NCI-H526 (cell line): ENCODE data around the gene TBC1D22A.
A peak's percentile ranks its signal among the peaks of the same experiment; 100 is the strongest.
"Not testable (repeated sequence)": the region's sequence is repeated elsewhere in the genome, so short reads cannot be mapped to it uniquely, and the experiment has no call there.

Experiments used
- DNase-seq, 2 experiments: peaks; one replicate each; lab custom pipeline; 2025; lab: John Stamatoyannopoulos, UW

The TBC1D22A gene

DNA sequence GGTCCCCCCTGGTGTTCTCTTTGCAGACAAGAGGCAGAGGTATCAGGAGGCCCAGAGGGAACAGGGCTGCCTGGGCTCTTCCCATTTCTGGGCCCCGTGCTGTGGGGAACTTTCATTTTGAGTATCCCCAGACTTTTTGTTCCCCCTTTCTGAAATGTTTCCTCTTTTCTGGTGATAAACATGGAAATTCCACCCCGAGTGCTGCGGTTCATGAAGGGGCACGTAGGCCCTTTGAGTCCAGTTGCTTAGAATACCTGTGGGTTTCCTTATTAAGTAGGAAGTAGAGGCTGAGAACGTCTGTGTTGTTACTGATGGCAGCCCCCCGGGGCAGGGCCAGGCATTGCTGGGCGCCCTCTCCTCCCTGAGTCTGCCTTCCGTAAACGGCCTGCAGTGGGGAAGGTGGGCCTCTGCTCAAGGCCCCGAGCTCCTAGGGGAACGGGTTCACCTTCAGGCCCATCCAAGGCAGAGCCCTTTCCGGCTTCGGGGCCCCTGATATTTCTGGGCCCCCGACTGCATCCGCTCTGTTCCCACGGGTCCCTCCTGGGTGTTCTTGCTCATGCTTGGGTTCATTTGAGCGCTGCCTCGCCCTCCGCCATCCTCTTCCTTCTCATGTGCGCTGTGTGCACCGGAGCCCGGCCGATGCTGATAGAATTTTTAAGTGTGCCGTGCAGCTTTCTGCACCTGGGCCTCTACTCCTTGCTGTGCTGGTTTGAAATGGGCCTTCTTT lies 12.0 kb downstream of the TBC1D22A start:
- DNase-seq = no peak

DNA sequence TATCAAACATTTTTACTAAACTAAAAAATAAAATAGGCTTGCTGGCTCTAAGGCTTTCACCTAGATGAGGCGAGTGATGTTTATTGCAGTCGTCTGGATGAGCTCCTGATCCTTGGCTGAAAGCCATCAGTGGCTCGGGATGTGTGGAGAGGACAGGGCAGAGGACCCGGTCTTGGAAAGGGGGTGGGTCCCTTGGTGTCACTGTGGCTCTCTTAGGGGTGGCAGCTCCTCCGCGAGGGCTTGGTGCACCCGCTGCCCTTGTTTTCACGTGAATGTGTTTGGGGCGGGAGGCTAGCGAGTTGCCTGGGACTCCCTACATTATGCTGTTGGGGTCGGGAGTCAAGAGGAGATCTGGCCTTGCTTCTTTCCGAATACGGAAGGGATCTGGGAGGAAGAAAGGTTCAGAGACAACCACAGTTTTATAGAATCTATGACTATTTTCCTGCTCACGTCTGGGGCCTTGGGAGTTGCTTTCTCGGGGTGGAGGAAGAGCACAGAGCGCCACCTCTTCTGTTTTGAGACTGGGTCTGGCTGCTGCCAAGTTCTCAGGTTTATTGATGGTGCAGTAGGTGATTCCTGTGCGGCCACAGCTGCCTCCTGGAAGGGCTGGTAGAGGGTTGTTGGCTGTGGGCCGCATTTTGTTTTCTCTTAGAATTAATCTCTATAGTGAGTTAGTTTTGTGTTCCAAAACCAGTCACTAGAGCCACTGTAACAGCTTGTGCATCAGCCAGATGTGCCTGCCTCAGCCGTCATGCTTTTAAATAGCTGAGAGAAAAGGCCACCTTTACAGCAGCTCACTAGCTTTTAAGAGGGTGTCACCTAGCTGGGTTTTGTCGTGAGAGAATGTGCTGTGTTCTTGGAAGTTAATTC lies 12.8 kb downstream of the TBC1D22A start:
- no peak for DNase-seq

DNA sequence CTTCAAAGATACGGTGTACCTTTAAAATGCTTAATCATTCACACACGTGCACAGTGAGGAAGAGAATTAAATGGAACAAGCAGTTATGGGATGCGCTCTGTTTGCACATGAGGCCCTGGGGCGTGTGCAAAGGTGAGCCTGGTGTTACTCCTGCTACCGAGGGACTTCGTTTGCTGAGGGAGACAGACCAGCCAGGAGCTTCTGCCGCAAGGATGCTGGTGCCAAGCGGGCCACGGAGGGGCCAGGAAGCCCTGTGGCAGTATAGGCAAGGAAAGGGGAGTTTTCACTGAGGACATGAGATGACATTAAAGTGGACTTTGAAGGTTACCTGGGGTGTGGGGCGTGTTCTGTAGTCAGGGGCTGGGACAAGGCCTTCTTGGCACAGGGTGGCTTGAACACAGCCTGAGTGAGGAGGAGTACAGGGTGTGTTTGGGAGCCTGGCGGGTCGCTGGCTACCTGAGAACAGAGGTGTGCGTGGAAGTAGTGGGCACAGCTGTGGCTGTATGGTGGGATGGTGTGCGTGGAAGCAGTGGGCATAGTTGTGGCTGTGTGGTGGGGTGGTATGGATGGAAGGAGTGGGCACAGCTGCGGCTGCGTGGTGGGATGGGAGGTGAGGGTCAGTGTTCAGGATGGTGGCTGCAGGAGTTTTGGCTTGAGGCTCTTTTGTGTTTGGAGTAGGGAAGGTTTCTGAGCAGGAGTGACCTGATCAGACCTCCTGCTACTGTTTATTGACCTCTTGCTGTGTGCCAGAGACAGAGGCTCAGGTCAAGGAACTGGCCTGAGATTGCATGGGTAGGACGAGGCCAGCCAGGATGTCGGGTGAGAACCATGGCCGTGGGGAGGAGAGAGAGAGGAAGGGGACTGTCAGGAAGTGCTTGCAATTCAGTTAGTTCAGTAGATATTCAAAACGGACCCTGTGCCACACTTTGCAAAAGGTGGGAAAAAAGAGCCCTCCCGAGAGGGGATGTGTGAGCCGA lies 13.7 kb downstream of the TBC1D22A start:
- DNase-seq = no peak

DNA sequence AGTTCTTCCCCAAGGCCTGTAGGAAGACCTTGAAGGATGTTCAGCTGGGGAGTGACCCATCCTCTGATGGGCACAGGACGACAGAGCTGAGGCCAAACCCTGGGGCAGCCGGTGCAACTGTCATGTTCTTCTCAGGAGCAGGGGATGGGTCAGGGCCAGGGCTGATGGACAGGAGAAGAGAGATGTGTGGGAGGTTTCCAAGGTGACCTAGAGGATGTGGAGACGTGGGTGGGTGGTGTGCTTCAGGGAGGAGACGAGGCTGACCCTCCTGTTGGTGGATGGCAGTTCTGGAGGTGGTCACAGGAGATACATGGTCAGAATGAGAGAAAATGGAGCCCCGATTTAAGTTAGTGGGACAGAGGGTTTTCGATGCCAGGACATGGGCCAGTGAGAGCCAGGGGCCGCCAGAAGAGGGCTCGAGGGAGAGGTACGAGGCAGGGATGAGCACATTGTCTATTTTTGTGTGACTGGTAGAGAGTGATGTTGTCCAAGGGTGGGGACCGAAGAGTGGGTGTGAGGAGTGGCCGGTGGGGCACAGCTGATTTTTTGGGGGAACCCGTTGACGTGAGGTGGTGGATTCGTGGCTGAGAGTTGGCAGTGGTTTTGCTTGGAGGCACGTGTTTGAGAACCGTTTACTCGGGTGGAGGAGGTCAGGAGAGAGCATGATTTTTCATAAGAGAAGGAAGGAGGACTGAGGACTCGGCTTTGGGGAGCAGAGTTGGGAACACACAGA lies 14.6 kb downstream of the TBC1D22A start:
- DNase-seq = no peak

DNA sequence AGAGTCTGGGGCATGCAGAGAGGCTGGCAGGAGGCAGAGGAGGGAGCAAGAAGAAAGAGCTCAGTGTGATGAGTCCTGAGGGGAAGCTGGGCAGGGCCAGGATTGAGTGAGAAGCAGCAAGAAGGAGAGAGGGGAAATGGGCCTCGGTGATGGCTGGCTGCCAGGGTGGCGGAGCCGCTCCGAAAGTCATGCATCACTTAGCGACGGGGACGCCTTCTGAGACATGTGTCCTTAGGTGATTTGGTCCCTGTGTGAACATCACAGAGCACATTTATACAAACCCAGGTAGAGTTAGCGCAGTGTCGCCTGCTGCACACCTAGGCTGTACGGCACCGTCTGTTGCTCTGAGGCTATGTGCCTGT lies 15.1 kb downstream of the TBC1D22A start:
- no peak for DNase-seq

DNA sequence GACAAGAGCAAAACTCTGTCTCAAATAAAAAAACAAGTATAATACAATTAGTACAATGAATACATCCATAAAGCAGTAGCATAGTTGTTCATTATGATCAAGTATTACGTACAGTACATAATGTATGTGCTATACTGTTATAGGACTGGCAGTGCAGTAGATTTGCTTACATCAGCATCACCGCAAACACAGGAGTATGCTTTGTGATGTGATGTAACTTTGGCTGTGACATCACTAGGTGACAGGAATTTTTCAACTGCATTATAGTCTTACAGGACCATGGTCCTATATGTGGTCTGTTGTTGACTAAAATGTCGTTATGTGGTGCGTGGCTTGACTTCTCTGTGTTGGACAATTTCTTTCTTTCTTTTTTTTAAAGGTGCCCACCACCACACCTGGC lies 16.6 kb downstream of the TBC1D22A start:
- no peak for DNase-seq

DNA sequence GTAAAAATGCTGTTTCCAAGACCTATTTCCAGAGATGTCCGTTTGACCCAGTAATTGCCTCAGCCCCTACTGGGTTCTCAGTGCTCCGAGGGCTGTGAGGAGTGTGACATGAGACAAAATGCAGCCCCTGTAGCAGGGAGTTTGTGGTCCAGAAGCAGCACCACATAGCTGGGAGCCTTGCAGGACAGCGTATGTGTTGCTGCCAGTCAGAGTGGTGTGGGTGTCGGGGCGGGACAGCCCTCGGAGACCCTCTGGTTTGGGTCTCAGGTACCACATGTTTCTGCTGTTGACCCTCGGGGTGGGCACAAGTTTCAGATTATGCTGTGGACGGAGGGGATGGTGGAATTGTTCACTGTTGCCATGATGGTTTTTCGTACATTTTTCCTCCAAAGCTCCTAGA lies 17.2 kb downstream of the TBC1D22A start:
- DNase-seq = no peak

DNA sequence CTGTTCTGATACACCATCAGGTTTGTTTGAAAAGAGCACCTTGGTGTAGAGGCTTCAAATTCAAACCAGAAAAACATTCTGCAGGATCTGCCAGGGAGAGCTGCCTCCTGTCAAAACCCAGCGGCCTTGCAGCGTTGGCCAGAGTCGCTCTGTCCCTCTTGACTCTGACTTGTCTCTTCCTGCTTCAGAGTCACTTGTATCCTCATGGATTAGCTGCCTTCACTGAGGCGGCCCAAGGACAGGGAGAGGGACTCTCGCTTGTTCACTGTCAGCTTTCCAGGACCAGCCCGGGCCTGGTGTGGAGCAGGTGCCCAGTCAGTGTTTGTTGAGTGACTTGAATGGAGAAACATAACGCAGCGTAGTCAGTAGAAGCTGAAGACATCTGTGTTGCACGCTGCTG lies 18.0 kb downstream of the TBC1D22A start:
- DNase-seq = no peak

DNA sequence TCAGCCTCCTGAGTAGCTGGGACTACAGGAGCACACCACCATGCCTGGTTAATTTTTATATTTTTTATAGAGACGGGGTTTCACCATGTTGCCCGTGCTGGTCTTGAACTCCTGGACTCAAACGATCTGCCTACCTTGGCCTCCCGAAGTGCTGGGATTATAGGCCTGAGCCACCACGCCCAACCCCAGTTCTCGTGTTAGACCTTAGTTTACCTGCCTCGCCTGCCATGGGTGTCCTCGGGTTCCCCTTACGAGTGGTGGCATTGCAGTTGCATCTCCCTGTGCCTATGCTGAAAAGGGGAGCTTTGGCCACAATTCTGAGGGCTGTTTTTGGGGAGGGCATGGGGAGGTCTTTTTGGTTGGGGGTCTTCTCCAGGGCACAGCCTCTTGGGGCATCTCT lies 18.8 kb downstream of the TBC1D22A start:
- no peak for DNase-seq

DNA sequence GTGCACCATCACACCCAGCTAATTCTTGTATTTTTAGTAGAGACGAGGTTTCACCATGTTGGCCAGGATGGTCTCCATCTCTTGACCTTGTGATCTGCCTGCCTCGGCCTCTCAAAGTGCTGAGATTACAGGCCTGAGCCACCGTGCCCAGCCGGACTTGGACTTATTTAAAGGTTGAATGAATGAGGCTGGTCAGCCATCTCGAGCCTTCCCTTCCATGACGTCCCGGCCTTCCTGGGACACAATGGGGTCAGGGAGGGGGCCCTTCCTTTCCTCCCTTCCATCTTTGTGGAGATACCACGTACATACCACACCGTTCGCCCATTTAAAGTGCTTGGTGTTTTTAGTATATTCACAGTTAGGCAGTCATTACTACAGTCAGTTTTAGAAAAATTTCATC lies 19.8 kb downstream of the TBC1D22A start:
- DNase-seq = not testable (repeated sequence)

DNA sequence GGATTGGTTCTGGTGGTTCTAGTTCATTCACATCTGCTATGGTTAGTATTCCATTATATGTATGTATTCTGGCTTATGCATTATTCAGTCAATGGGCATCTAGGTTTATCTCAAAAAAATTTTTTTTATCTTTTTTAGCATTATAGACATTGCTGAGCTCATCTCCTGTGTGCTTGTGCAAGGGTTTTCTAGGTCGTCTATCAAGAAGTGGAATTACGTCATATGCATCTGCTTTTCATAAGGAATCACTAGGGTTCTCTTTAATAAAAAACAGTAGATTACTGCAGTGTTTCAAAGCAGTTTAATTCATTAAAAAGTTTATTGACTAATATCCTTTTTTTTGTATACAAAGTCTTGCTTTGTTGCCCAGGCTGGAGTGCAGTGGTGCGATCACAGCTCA lies 21.3 kb downstream of the TBC1D22A start:
- DNase-seq = no peak

DNA sequence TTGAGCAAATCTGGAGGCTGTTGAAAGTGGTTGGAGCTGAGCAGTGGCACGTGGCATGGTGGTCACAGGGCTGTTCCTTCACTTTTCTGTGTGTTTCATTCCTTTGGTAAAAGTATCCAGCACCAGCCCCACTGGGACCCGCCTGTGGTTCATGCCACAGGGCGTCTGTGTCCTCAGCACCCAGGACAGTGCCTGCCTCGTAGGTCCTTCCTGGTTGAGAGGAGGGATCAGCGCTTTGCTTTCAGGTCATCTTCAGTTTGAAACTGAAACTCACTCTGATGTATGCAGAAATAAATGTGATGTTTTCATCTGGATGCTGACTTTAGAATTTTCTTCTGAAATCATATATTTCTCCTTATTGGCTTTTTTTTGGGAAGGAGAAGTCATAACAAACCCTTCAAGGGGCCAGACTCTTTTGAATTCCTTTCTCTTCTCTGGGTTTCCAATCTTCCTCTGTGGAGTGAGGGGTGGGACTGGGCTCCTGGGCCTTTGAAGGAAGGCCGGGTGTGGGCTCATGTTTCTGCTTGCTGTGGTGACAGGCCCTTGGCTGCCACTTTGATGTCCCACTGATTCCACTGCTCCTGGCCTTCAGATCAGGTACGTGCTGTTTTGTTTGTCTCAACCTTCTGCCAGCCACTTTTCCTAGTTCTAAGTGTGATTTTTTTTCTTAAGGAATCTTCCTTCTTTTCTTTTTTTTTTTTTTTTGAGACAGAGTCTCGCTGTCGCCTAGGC lies 26.2 kb downstream of the TBC1D22A start:
- DNase-seq = no peak

DNA sequence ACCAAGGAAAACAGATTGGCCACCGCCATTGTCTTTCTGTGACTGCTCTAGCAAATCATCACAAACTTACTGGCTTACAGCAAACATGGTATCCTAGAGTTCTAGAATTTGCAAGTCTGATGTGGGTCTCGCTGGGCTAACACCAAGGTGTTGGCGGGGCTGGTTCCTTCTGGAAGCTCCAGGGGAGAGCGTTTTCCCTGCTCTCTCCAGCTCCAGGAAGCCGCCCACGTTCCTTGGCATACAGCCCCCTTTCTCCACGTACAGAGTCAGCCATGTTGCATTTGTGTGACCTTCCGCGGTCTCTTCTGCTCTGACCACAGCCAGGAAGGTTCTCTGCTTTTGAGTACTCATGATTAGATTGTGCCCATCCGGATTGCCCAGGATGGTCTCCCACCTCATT lies 27.5 kb downstream of the TBC1D22A start:
- peak in 1 of 2 experiments; percentile 13 for DNase-seq

DNA sequence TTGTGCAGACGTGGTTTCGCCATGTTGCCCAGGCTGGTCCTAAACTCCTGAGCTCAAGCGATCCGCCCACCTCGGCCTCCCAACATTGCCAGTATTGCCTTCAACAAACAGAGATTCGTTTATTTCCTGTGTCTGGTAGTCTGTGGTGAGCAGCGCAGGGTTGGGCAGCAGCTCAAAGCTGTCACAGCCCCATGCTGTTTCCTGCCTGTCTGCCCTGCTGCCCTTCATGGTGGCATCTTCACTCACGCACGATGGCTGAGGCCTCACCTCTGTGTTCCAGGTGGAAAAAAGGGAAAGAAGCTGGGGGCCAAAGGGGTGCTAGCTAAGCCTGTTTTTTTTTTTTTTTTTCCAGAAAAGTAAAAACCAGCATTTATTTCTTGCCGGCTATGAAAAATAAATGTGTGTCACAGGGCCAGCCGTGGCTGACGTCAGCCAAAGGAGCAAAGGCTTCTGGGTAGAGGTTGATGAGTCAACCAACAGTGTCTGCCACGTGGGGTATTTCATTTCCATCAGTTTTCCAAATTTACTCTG lies 28.8 kb downstream of the TBC1D22A start:
- no peak for DNase-seq

DNA sequence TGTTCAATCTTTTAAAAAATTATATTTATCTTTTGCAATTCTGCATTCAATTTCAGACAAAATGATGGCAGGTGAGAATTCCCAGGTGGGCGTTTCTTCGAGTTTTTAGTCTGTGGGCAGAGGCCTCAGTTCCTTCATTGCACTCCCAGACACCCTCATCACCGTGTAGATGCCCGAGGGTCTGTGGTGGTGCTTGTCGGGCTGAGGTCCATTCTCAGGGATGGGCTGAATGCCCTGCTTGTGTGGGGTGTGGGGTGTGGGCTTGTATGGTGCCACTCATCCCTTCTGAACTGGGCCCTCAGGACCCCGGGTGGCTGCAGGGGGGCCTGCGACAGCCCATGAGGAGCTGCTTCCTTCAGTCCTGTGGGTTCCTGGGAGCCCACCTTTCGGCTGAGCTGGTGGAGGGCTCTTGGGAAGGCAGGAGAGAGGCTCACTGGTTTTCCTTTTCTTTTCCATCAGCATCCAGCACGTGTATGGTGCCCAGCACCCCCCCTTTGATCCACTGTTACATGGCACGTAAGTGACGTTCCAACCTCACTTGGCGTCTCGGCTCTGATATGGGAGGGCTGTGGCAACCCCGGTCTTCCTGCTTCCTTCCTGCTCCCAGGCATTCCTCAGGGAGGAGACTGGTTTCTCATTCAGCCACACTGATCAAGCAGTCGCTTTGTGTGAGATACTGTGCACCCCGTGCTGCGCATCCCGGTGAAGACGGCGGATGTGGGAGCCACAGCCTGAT lies 29.8 kb downstream of the TBC1D22A start:
- no peak for DNase-seq

DNA sequence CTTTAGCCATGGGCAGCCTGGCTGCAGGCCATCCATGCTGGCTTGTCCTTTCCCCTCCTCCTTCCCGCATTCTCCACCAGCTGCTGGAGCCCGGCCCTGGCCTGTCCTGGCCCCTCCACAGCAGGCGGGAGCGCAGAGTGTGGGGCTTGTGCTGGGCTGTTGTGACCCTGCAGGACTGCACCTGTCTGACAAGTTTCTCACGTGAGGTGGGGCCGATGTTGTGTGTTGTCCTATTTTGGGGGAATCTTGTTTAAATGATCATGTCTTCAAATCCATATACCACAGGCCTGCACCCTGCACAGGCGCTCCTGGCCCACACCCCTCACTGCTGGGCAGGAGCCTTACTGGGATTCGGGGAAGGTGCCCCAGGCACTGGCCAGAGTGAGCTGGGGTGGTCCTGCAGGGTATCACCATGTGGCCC lies 30.4 kb downstream of the TBC1D22A start:
- no peak for DNase-seq

DNA sequence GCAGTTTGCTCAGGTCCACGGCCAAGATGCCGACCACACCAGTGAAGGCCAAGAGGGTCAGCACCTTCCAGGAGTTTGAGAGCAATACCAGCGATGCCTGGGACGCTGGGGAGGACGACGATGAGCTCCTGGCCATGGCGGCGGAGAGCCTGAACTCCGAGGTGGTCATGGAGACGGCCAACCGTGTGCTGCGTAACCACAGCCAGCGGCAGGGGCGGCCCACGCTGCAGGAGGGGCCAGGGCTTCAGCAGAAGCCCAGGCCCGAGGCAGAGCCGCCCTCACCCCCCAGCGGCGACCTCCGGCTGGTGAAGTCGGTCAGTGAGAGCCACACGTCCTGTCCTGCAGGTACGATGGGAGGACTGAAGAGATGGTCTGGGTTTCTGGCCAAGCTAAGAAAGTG lies 31.0 kb downstream of the TBC1D22A start:
- DNase-seq = no peak

DNA sequence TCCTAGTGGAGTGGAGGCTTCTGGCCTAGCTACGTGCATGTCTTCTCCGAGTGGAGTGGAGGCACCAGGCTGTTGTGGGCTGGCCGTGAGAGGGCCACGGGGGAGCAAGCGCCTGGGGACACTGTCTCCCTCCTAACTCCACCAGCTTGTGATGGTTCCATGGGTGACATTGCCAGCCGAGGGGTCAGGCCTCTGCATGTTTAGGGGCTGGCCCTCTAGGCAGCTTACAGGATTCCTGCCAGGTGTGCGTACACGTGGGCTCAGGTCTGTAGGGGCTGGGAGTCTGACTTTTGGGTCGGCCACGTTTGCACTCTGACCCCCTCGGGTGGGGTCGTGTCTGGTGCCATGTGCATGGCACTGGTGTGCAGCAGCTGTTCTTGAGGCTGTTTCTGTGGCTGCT lies 31.6 kb downstream of the TBC1D22A start:
- no peak for DNase-seq

DNA sequence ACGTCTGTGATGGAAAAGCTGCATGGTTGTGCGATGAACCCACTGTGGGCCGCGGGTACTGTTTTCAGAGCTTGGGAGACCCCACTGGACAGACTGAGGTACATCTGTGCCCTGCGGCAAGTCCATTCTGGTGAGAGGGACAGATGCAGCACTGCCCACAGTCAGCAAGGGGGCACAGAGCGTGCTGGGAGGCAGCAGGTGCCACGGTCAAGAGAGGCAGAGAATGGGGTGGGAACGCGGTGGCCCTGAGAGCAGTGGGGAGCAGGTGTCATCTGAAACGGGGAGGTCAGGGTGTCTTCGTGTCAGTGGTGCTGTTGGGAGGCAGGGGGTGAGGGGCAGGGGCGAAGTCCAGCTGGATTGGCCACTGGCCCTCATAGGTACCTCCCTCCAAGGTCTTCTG lies 32.0 kb downstream of the TBC1D22A start:
- DNase-seq = no peak

DNA sequence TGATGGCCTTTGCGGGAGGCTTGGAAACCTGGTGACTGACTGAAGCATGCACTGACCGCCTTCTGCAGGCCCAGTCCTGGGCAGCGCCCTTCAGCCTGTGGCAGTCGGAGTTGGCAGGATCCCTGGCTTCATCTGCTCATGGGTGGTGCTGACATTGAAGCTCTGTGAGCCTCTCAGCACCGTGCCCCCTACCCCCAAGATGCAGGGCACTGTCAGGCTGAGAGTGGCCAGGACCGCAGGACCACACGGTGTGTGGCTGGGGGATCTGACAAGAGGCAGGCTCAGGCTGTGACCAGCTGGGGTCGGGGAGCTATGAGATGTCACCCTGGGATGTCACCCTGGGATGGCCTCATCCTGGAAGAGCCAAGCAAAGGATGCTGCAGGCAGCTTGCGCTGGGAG lies 32.7 kb downstream of the TBC1D22A start:
- no peak for DNase-seq
